HepG2 (cell line): Measurements from ENCODE around the gene RFC1. TPM values are rescaled to one million over a fixed set of nuclear protein-coding genes. Genes with fewer than 3 reads are reported as not detected.

Experiments
- CEBPG ChIP-seq: IDR thresholded peaks from 2 replicates; pipeline ENCODE4 v1.6.1; 2016
- EZH2 ChIP-seq: conservative IDR thresholded peaks from 2 replicates; pipeline ENCODE4 v1.6.1; 2012; ENCODE audit warnings: mild to moderate bottlenecking, low read depth, low read length, moderate library complexity
- FOXA3 ChIP-seq: IDR thresholded peaks from 2 replicates; pipeline ENCODE4 v1.6.1; 2016; ENCODE audit warnings: missing genetic modification reagents, missing compliant biosample characterization
- FOXO1 ChIP-seq: sonication (generic); formaldehyde crosslinking; IDR thresholded peaks from 2 replicates; pipeline ENCODE4 v1.4.0; 2020; ENCODE audit warnings: missing genetic modification reagents
- HMGA1 ChIP-seq: sonication (generic); formaldehyde crosslinking; conservative IDR thresholded peaks from 2 replicates; pipeline ENCODE4 v1.4.0; 2020; ENCODE audit warnings: missing genetic modification reagents
- KIAA2018 ChIP-seq: sonication (generic); formaldehyde crosslinking; IDR thresholded peaks from 2 replicates; pipeline ENCODE4 v1.5.0; 2020; ENCODE audit warnings: mild to moderate bottlenecking, missing genetic modification reagents, borderline replicate concordance
- MED8 ChIP-seq: sonication (generic); formaldehyde crosslinking; IDR thresholded peaks from 2 replicates; pipeline ENCODE4 v1.8.1; 2023; ENCODE audit warnings: mild to moderate bottlenecking, missing genetic modification reagents; ENCODE audit not compliant: insufficient replicate concordance
- MXD3 ChIP-seq: IDR thresholded peaks from 2 replicates; pipeline ENCODE4 v1.6.1; 2016; ENCODE audit warnings: mild to moderate bottlenecking, missing biosample characterization, missing genetic modification reagents
- NONO ChIP-seq, 2 experiments: fragments of 450-650 bp in 1 of 2; sonication (generic) in 1 of 2; formaldehyde crosslinking in 1 of 2; IDR thresholded peaks in 1 of 2; conservative IDR thresholded peaks in 1 of 2; 2 replicates each; pipeline versions ENCODE4 v1.6.1 to v1.8.0; 2017 to 2022; ENCODE audit warnings: mild to moderate bottlenecking in 1 of 2, missing genetic modification reagents in 1 of 2, moderate library complexity in 1 of 2
- NR2F6 ChIP-seq, 2 experiments: IDR thresholded peaks; 2 replicates each; pipeline ENCODE4 v1.6.1; 2016; ENCODE audit warnings: antibody characterized with exemption in 1 of 2, mild to moderate bottlenecking in 1 of 2
- PAF1 ChIP-seq: IDR thresholded peaks from 2 replicates; pipeline ENCODE4 v1.6.1; 2016; ENCODE audit warnings: missing genetic modification reagents, missing compliant biosample characterization
- PHF21A ChIP-seq: sonication (generic); formaldehyde crosslinking; IDR thresholded peaks from 2 replicates; pipeline ENCODE4 v1.5.0; 2020; ENCODE audit warnings: mild to moderate bottlenecking, missing genetic modification reagents
- PHF5A ChIP-seq: IDR thresholded peaks from one replicate; pipeline ENCODE4 v1.6.1; 2018; ENCODE audit warnings: low read depth, missing genetic modification reagents; ENCODE audit not compliant: unreplicated experiment
- RFX3 ChIP-seq: IDR thresholded peaks from 2 replicates; pipeline ENCODE4 v1.6.1; 2016; ENCODE audit warnings: missing biosample characterization, missing genetic modification reagents
- SPEN ChIP-seq: sonication (generic); formaldehyde crosslinking; IDR thresholded peaks from 2 replicates; pipeline ENCODE4 v1.5.1; 2020; ENCODE audit warnings: low read depth, mild to moderate bottlenecking, missing genetic modification reagents
- XBP1 ChIP-seq: sonication (generic); formaldehyde crosslinking; IDR thresholded peaks from 2 replicates; pipeline ENCODE4 v1.5.0; 2020; ENCODE audit warnings: missing genetic modification reagents
- ZBTB49 ChIP-seq: sonication (generic); formaldehyde crosslinking; IDR thresholded peaks from 2 replicates; pipeline ENCODE4 v1.4.0; 2020; ENCODE audit warnings: missing genetic modification reagents, borderline replicate concordance
- ZNF234 ChIP-seq: sonication (generic); formaldehyde crosslinking; conservative IDR thresholded peaks from 2 replicates; pipeline ENCODE4 v1.5.1; 2020; ENCODE audit warnings: mild to moderate bottlenecking, missing genetic modification reagents
- ZNF703 ChIP-seq: sonication (generic); formaldehyde crosslinking; IDR thresholded peaks from 2 replicates; pipeline ENCODE4 v1.5.1; 2020; ENCODE audit warnings: missing genetic modification reagents, mild to moderate bottlenecking, moderate library complexity, borderline replicate concordance
- ZNF749 ChIP-seq: sonication (generic); formaldehyde crosslinking; IDR thresholded peaks from 2 replicates; pipeline ENCODE4 v1.8.0; 2022; ENCODE audit warnings: mild to moderate bottlenecking, missing genetic modification reagents, moderate library complexity, borderline replicate concordance
- ZSCAN21 ChIP-seq: sonication (generic); formaldehyde crosslinking; IDR thresholded peaks from 2 replicates; pipeline ENCODE4 v1.8.0; 2022; ENCODE audit warnings: mild to moderate bottlenecking, missing genetic modification reagents, moderate library complexity, borderline replicate concordance
- polyA plus RNA-seq, 8 experiments: library from polyadenylated mRNA; depleted of rRNA in 3 of 8; stranded (reverse) in 7 of 8; unstranded in 1 of 8; fragments of >200 nt; fragmentation: Illumina TruSeq in 4 of 8; extraction: Trizol in 4 of 8; gene quantifications; 2 replicates each; pipeline versions ENCODE4 v1.2.1 to v1.2.3, GENCODE V29; 2011 to 2016; ENCODE audit warnings: low read depth in 4 of 8, missing spikeins in 1 of 8, mixed read lengths in 1 of 8; ENCODE audit not compliant: insufficient read depth in 1 of 8
- total RNA-seq, 5 experiments: library from RNA; depleted of rRNA; stranded (reverse); fragments of >200 nt; fragmentation: Illumina TruSeq; extraction: Trizol; gene quantifications; 2 replicates each; pipeline ENCODE4 v1.2.3, GENCODE V29; 2016; ENCODE audit warnings: low read depth in 1 of 5

Gene RFC1
- total and polyA plus RNA-seq, 2 of the 13 experiments (the other 11 are each of a cell fraction or from before 2014, with no cell fraction given), result 15.9 to 78.8 TPM

GRCh38 chr4:39367166-39367565 is 1.0 kb upstream of the RFC1 start (continued):
- TF ChIP-seq KIAA2018 (CRISPR knock-in tag) (no peak), RFX3 (CRISPR knock-in tag) (no peak), NR2F6 (IDR thresholded peaks at IDR 0.05) (no peak; the same call in 1 of the 2 replicates), NR2F6 (CRISPR knock-in tag; IDR thresholded peaks at IDR 0.05) (peak; percentile 36; the same call in 1 of the 2 replicates), FOXO1 (CRISPR knock-in tag) (no peak), MED8 (no peak), ZNF749 (no peak), FOXA3 (CRISPR knock-in tag) (peak; percentile 51), EZH2 (no peak), ZBTB49 (CRISPR knock-in tag) (no peak), NONO (IDR thresholded peaks at IDR 0.05) (no peak), NONO (CRISPR knock-in tag; conservative IDR thresholded peaks at IDR 0.05) (no peak), PHF5A (no peak), ZNF703 (CRISPR knock-in tag) (no peak), ZSCAN21 (CRISPR knock-in tag) (no peak), PAF1 (no peak), SPEN (CRISPR knock-in tag) (no peak), HMGA1 (CRISPR knock-in tag) (no peak), XBP1 (CRISPR knock-in tag) (no peak), PHF21A (CRISPR knock-in tag) (peak; percentile 26; the same call in 1 of the 2 replicates), CEBPG (CRISPR knock-in tag) (0 out of 2 replicates have a peak, but pooled peaks have one; percentile 35), ZNF234 (no peak), MXD3 (CRISPR knock-in tag) (no peak)
